K562 (cell line): ENCODE data around the gene HNRNPF. TPM values are rescaled to one million over a fixed set of nuclear protein-coding genes. Genes with fewer than 3 reads are reported as not detected.

Experiments
- ATF1 ChIP-seq, 2 experiments: fragments of 450-650 bp in 1 of 2; IDR thresholded peaks; 2 replicates each; pipeline ENCODE4 v1.6.1; 2016; ENCODE audit warnings: missing compliant biosample characterization in 1 of 2, missing genetic modification characterization in 1 of 2
- CREBBP ChIP-seq: IDR thresholded peaks from one replicate; pipeline ENCODE4 v1.6.1; 2012; ENCODE audit warnings: low read depth, mild to moderate bottlenecking, control low read depth, inconsistent platforms, low read length
- FOXJ2 ChIP-seq: fragments of 200-800 bp; sonication (Bioruptor generic); IDR thresholded peaks from 2 replicates; pipeline ENCODE4 v1.6.1; 2016; ENCODE audit warnings: missing genetic modification characterization, missing compliant biosample characterization
- FOXO4 ChIP-seq: fragments of 450-650 bp; formaldehyde crosslinking; IDR thresholded peaks from 2 replicates; pipeline ENCODE4 v1.4.0; 2020; ENCODE audit warnings: mild to moderate bottlenecking, moderate library complexity
- HMG20B ChIP-seq: fragments of 250-450 bp; sonication (Bioruptor Pico); IDR thresholded peaks from 2 replicates; pipeline ENCODE4 v1.5.0; 2021; ENCODE audit warnings: mild to moderate bottlenecking
- HNRNPL ChIP-seq: fragments of 200-400 bp; formaldehyde crosslinking; IDR thresholded peaks from 2 replicates; pipeline ENCODE4 v1.6.1; 2017; ENCODE audit warnings: low read depth, mild to moderate bottlenecking, low read length
- JUN ChIP-seq, 2 experiments: sonication (generic) in 1 of 2; formaldehyde crosslinking in 1 of 2; IDR thresholded peaks; 2 replicates each; pipeline versions ENCODE4 v1.6.1 to v1.8.0; 2012 to 2022; ENCODE audit warnings: borderline replicate concordance in 2 of 2, mild to moderate bottlenecking in 2 of 2, improper control_type of control experiment in 1 of 2, low read depth in 1 of 2, low read length in 1 of 2, missing genetic modification reagents in 1 of 2
- KHSRP ChIP-seq: fragments of 450-650 bp; IDR thresholded peaks from 2 replicates; pipeline ENCODE4 v1.6.1; 2017
- MBD2 ChIP-seq: sonication (generic); IDR thresholded peaks from 2 replicates; pipeline ENCODE4 v1.6.1; 2016; ENCODE audit warnings: low read depth, borderline replicate concordance
- MCM5 ChIP-seq: fragments of 450-650 bp; IDR thresholded peaks from 2 replicates; pipeline ENCODE4 v1.6.1; 2016; ENCODE audit warnings: low read depth
- OTX1 ChIP-seq: fragments of 450-650 bp; formaldehyde crosslinking; IDR thresholded peaks from 2 replicates; pipeline ENCODE4 v1.4.0; 2022; ENCODE audit warnings: mild to moderate bottlenecking
- PCBP1 ChIP-seq: fragments of 200-400 bp; formaldehyde crosslinking; IDR thresholded peaks from 2 replicates; pipeline ENCODE4 v1.6.1; 2018; ENCODE audit warnings: mild to moderate bottlenecking, low read depth, low read length; ENCODE audit not compliant: poor library complexity, severe bottlenecking
- POLR2G ChIP-seq: fragments of 200-400 bp; formaldehyde crosslinking; IDR thresholded peaks from 2 replicates; pipeline ENCODE4 v1.6.1; 2017; ENCODE audit warnings: low read depth, mild to moderate bottlenecking, antibody characterized with exemption, low read length, moderate library complexity
- PPARD ChIP-seq: fragments of 250-450 bp; sonication (Bioruptor Pico); IDR thresholded peaks from 2 replicates; pipeline ENCODE4 v1.8.0; 2022; ENCODE audit warnings: inconsistent platforms, mild to moderate bottlenecking, moderate library complexity
- SMARCC2 ChIP-seq: fragments of 450-650 bp; IDR thresholded peaks from 2 replicates; pipeline ENCODE4 v1.6.1; 2017; ENCODE audit warnings: antibody characterized with exemption, moderate library complexity, mild to moderate bottlenecking, low read depth
- SPI1 ChIP-seq: IDR thresholded peaks from 2 replicates; pipeline ENCODE4 v1.6.1; 2011; ENCODE audit warnings: low read depth, low read length, control low read depth, borderline replicate concordance
- SRSF7 ChIP-seq: fragments of 200-400 bp; formaldehyde crosslinking; optimal IDR thresholded peaks from 2 replicates; pipeline ENCODE3; 2017; ENCODE audit warnings: mild to moderate bottlenecking, low read depth, low read length
- ZBTB26 ChIP-seq: fragments of 450-650 bp; formaldehyde crosslinking; IDR thresholded peaks from 2 replicates; pipeline ENCODE4 v1.4.0; 2022; ENCODE audit warnings: missing genetic modification characterization
- ZNF224 ChIP-seq: sonication (generic); formaldehyde crosslinking; IDR thresholded peaks from 2 replicates; pipeline ENCODE4 v1.8.0; 2022; ENCODE audit warnings: mild to moderate bottlenecking, missing genetic modification reagents
- ZNF518B ChIP-seq: fragments of 250-450 bp; sonication (Bioruptor Pico); IDR thresholded peaks from 2 replicates; pipeline ENCODE4 v1.5.0; 2021; ENCODE audit warnings: mild to moderate bottlenecking, moderate library complexity
- ZNF586 ChIP-seq: fragments of 450-650 bp; formaldehyde crosslinking; conservative IDR thresholded peaks from 2 replicates; pipeline ENCODE4 v1.4.0; 2020; ENCODE audit warnings: mild to moderate bottlenecking, moderate library complexity
- ZNF780A ChIP-seq: fragments of 250-450 bp; sonication (Bioruptor Pico); IDR thresholded peaks from 2 replicates; pipeline ENCODE4 v1.5.0; 2021; ENCODE audit warnings: mild to moderate bottlenecking
- polyA plus RNA-seq, 8 experiments: library from polyadenylated mRNA; depleted of rRNA in 4 of 8; stranded (reverse) in 5 of 8; unstranded in 3 of 8; fragments of >200 nt; fragmentation: Nextera tagmentation in 2 of 8; fragmentation: Illumina TruSeq in 1 of 8; extraction: Ambion mirVana in 2 of 8; extraction: Trizol in 1 of 8; gene quantifications; 2 replicates each; pipeline versions ENCODE4 v1.2.1 to v1.2.3, GENCODE V29; 2011 to 2014; ENCODE audit warnings: inconsistent platforms in 1 of 8, missing spikeins in 1 of 8
- total RNA-seq, 7 experiments: library from RNA; depleted of rRNA in 6 of 7; stranded (reverse); fragments of >200 nt in 6 of 7; fragmentation: Illumina TruSeq in 2 of 7; extraction: Trizol in 2 of 7; gene quantifications; 2 replicates each; pipeline versions ENCODE4 v1.2.1 to v1.2.3, GENCODE V29; 2011 to 2021; ENCODE audit warnings: low replicate concordance in 1 of 7

Gene HNRNPF
- total and polyA plus RNA-seq, 9 of the 15 experiments (the other 6 are each of a cell fraction or from before 2014, with no cell fraction given): 192 to 489 (median 416) TPM

GRCh38 chr10:43407576-43408330 lies 1.2 kb downstream of the HNRNPF start (continued):
- TF ChIP-seq ZNF518B (CRISPR knock-in tag) (no peak), PPARD (CRISPR knock-in tag) (no peak), POLR2G (peak; percentile 89), SMARCC2 (no peak), KHSRP (0 out of 2 replicates have a peak, but pooled peaks have one; percentile 1), FOXO4 (CRISPR knock-in tag) (no peak), ZNF224 (no peak), ATF1 (CRISPR knock-in tag; IDR thresholded peaks at IDR 0.05) (0 out of 2 replicates have a peak, but pooled peaks have one; percentile 12), ATF1 (tag; IDR thresholded peaks at IDR 0.05) (peak; percentile 79), ZNF586 (CRISPR knock-in tag) (no peak; the same call in 1 of the 2 replicates), PCBP1 (peak; percentile 8), CREBBP (no peak), OTX1 (CRISPR knock-in tag) (no peak), FOXJ2 (tag) (no peak), HMG20B (CRISPR knock-in tag) (peak; percentile 27; the same call in 1 of the 2 replicates), SRSF7 (no peak), SPI1 (peak; percentile 46; the same call in 1 of the 2 replicates), ZBTB26 (no peak), HNRNPL (no peak; the same call in 1 of the 2 replicates), MBD2 (peak; percentile 68; the same call in 1 of the 2 replicates), MCM5 (no peak), JUN (IDR thresholded peaks at IDR 0.05; ENCODE audit: borderline replicate concordance, low read depth, low read length) (peak; percentile 75; the same call in 1 of the 2 replicates), JUN (CRISPR knock-in tag; IDR thresholded peaks at IDR 0.05; ENCODE audit: borderline replicate concordance) (peak; percentile 90; the same call in 1 of the 2 replicates), ZNF780A (no peak)
